ENCODE measurements around the gene SIDT2. TPM values are rescaled to one million over a fixed set of nuclear protein-coding genes. Genes with fewer than 3 reads are reported as not detected.
A peak's percentile ranks its signal among the peaks of the same experiment; 100 is the strongest.

The SIDT2 gene
- total and polyA plus RNA-seq, 2 of the 4 experiments (the other 2 are of a cell fraction), result 7.3 to 30.3 TPM

DNA sequence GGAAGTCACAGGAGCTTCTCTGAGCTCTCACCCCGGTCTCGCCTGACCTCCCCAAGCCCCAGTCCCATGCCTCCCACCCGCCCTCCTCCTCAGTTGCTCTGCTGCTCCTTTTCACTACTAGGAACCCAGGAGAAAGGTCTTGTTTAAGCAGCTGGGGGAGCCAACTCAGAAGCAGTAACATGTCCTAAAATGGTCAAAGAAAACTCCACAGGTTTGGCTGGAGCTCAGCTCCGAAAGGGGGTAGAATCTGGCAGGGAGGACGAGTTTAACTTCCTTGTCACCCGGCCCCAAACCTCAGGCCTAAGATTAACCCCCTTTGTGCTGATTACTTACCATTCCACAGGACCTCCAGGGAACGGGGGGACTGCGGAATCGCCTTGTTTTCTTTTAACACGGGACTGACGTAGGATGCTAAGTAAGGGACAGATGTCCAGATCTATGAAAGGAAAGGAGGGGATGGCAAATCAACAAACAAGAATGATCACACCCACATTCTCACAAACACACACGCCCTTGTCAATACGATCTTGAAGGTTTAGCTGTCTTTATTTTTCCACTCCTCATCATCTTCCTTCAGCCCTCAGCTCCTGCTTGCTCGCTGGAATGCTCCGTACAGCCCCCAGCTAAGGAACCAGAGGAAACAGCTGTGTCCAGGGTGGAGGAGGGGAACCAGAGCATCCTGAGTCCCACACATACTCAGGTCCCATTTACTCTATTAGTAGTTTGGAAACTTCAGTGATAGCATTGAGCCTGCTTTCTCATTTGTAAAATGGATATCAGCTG lies 39.8 kb downstream of the SIDT2 start:
- peak overlapping the region; percentile 97 for H2BK120ac ChIP-seq (ENCODE audit: low read depth, low read length)
- H3K18ac ChIP-seq (ENCODE audit: low read depth, low read length), result peak overlapping the region; percentile 98
- no peaks in the 10 kb centered on the region for H3K27me3 ChIP-seq (ENCODE audit: control insufficient read depth, insufficient read depth, low read length)
- peaks cover 40% of the 10 kb centered on the region for H3K4me1 ChIP-seq (ENCODE audit: control insufficient read depth, insufficient read depth, low read length)
- H4K91ac ChIP-seq (ENCODE audit: insufficient read depth, low read depth, low read length), result peak overlapping the region; percentile 99
- peak overlapping the region; percentile 99 for H2BK5ac ChIP-seq (ENCODE audit: low read depth, low read length, poor library complexity, severe bottlenecking)
- in situ Hi-C loops (cut with MboI; ENCODE audit: low sequenced_read_pairs), result no loop called here
- peak overlapping the region; percentile 38 for H3K4me2 ChIP-seq (ENCODE audit: low read depth, low read length)
- no peaks in the 10 kb centered on the region for H4K20me1 ChIP-seq (ENCODE audit: insufficient read depth, low read length)
- H2AK5ac ChIP-seq (ENCODE audit: low read depth, low read length), result peak overlapping the region; percentile 100
- peak overlapping the region; percentile 100 for H3K27ac ChIP-seq (ENCODE audit: insufficient read depth, low read length)
- H3K9me3 ChIP-seq (ENCODE audit: control insufficient read depth, insufficient read depth, low read length), result no peaks in the 10 kb centered on the region
- DNase-seq (peak; percentile 57), ATAC-seq (ENCODE audit: low read depth) (peak; percentile 28)
- H2AK9ac ChIP-seq (replicated peaks; ENCODE audit: low read depth, low read length, poor library complexity), result peak overlapping the region; percentile 96
- H3K4me3 ChIP-seq (ENCODE audit: insufficient read depth, low read depth, low read length), result no peak overlapping the region
- H3K9me1 ChIP-seq (ENCODE audit: insufficient read depth, low read length), result peaks cover 28% of the 10 kb centered on the region
- peak overlapping the region; percentile 98 for H3K14ac ChIP-seq (replicated peaks; ENCODE audit: low read depth, low read length)
- peaks cover 18 to 51% of the 10 kb centered on the region in 2 experiments; a peak in 3 of 4 replicates for H3K79me1 ChIP-seq (ENCODE audit: low read depth in 1 of 2, low read length in 2 of 2)
- H3K9ac ChIP-seq (ENCODE audit: low read depth, low read length), result peak overlapping the region; percentile 90
- intact Hi-C loops (cut with micrococcal nuclease), result no loop called here
- peak overlapping the region; percentile 99 for H3K4ac ChIP-seq (ENCODE audit: low read depth, low read length)
- H3K56ac ChIP-seq (ENCODE audit: extremely low read depth, insufficient read depth, low read length), result peak overlapping the region; percentile 98
- BruUV-seq (replicated peaks), result no TSS peak
- peak overlapping the region; percentile 98 for H3K23ac ChIP-seq (ENCODE audit: low read depth, low read length)
- dilution Hi-C loops (cut with HindIII; ENCODE audit: low sequenced_read_pairs, unreplicated experiment), result no loop called here
- peak overlapping the region; percentile 100 for H2BK15ac ChIP-seq (ENCODE audit: low read depth, low read length)
- H2BK20ac ChIP-seq (ENCODE audit: low read depth, low read length), result peak overlapping the region; percentile 96
- peak overlapping the region; percentile 95 to 99 for H4K8ac ChIP-seq (ENCODE audit: low read depth in 2 of 2, low read length in 2 of 2)
- CTCF ChIA-PET, result interaction anchor here (2.0 kb wide), 1 partner anchor 9 kb away, joined by 6 read pairs; no protein-coding TSS in a partner anchor
- H4K5ac ChIP-seq (ENCODE audit: low read depth, low read length), result peak overlapping the region; percentile 100
- peaks cover 41% of the 10 kb centered on the region for H3K36me3 ChIP-seq (ENCODE audit: control insufficient read depth, insufficient read depth, low read length)
- peak overlapping the region; percentile 40 for H2AFZ ChIP-seq (replicated peaks; ENCODE audit: low read length, poor library complexity)
- POLR2A ChIA-PET (ENCODE audit: unreplicated experiment), result interaction anchor here (1.2 to 2.0 kb wide), 2 partner anchors 8 to 19 kb away, joined by 6 to 11 read pairs; partner anchors contain the start of gene TAGLN
- 40% methylated on average over 1 of the region's 15 CpGs; no CpG with 5 or more reads in 1 of the 2 experiments for WGBS, 2 experiments (ENCODE audit: extremely low coverage in 2 of 2, insufficient read length in 1 of 2)
- TF ChIP-seq SMC3 (IDR thresholded peaks at IDR 0.05; ENCODE audit: low read depth, low read length) (no peak), MAZ (IDR thresholded peaks at IDR 0.05; ENCODE audit: borderline replicate concordance, low read depth, low read length) (no peak), RFX5 (IDR thresholded peaks at IDR 0.05; ENCODE audit: low read depth, low read length) (no peak), BHLHE40 (IDR thresholded peaks at IDR 0.05; ENCODE audit: low read depth, low read length) (no peak)
